Measurements from ENCODE around the gene NDE1. TPM values are rescaled to one million over a fixed set of nuclear protein-coding genes. Genes with fewer than 3 reads are reported as not detected.

Gene NDE1
- total and polyA plus RNA-seq, 4 donors: 2.5 to 17.3 (median 4.4) TPM

DNA sequence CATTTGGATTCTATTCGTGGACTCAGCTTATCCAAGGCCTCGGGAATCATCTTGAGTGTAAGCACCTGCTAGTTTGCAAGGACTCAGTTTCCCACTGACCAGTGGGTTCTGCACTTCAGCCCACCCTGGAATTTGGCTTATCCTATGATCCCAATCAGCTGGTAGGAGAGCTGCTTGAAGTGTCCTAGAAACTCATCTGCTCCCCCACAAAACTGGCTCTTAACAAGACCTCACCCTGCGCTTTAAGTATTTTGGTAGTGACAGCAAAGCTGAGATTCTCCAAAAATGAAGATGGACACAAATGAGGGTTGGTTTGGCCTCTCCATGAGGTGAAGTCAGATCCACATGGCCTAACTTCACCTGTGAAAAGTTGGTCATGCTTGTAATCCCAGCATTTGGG, 57.3 kb downstream of the NDE1 start:
- H3K27ac ChIP-seq (ENCODE audit: low read depth in 1 of 2, low read length in 2 of 2): no peak overlapping the region
- no peaks in the 10 kb centered on the region for H3K4me1 ChIP-seq (ENCODE audit: control insufficient read depth in 4 of 4, insufficient read depth in 4 of 4, low read length in 3 of 4)
- H3K36me3 ChIP-seq (ENCODE audit: control insufficient read depth in 4 of 4, insufficient read depth in 3 of 4, low read depth in 1 of 4, low read length in 3 of 4): no peaks in the 10 kb centered on the region
- H3K27me3 ChIP-seq (ENCODE audit: control insufficient read depth in 4 of 4, insufficient read depth in 4 of 4, low read length in 3 of 4): no peaks in the 10 kb centered on the region
- DNase-seq (ENCODE audit: low spot score): no peak
- over 99% methylated on average over 3 of the region's 3 CpGs for WGBS
- H3K9me3 ChIP-seq (ENCODE audit: control insufficient read depth in 4 of 4, low read length in 3 of 4): no peaks in the 10 kb centered on the region
- no peak for TF ChIP-seq EGR1 (IDR thresholded peaks at IDR 0.05; ENCODE audit: low read depth in 2 of 2)
- H3K4me3 ChIP-seq (ENCODE audit: low read depth in 1 of 3, low read length in 3 of 3): no peak overlapping the region
- no peak overlapping the region for H3K9ac ChIP-seq (ENCODE audit: low read depth in 1 of 2, low read length in 2 of 2)

- no peaks in the 10 kb centered on the region for H3K27me3 ChIP-seq (ENCODE audit: control insufficient read depth in 4 of 4, insufficient read depth in 4 of 4, low read length in 3 of 4)
- H3K36me3 ChIP-seq (ENCODE audit: control insufficient read depth in 4 of 4, insufficient read depth in 3 of 4, low read depth in 1 of 4, low read length in 3 of 4): no peaks in the 10 kb centered on the region
- TF ChIP-seq FOXA2 (IDR thresholded peaks at IDR 0.05) (no peak), ATF3 (IDR thresholded peaks at IDR 0.05) (no peak), RXRA (IDR thresholded peaks at IDR 0.05) (peak in 1 of 2 donors; percentile 38), NR2F2 (IDR thresholded peaks at IDR 0.05) (peak; percentile 86), EGR1 (IDR thresholded peaks at IDR 0.05; ENCODE audit: low read depth in 2 of 2) (no peak)
- 77% methylated on average over 12 of the region's 12 CpGs for WGBS
- no peak overlapping the region for H3K4me3 ChIP-seq (ENCODE audit: low read depth in 1 of 3, low read length in 3 of 3)
- no peak overlapping the region for H3K27ac ChIP-seq (ENCODE audit: low read depth in 1 of 2, low read length in 2 of 2)
- H3K9ac ChIP-seq (ENCODE audit: low read depth in 1 of 2, low read length in 2 of 2): no peak overlapping the region
- H3K9me3 ChIP-seq (ENCODE audit: control insufficient read depth in 4 of 4, low read length in 3 of 4): no peaks in the 10 kb centered on the region
- no peaks in the 10 kb centered on the region for H3K4me1 ChIP-seq (ENCODE audit: control insufficient read depth in 4 of 4, insufficient read depth in 4 of 4, low read length in 3 of 4)
- DNase-seq (ENCODE audit: low spot score): no peak
Measured at GRCh38 chr16:15708096-15708495, 58.1 kb downstream of the NDE1 start.

GRCh38 chr16:15708997-15709396, 59.0 kb downstream of the NDE1 start:
- Histone ChIP-seq H3K4me1 (ENCODE audit: control insufficient read depth in 4 of 4, insufficient read depth in 4 of 4, low read length in 3 of 4) (no peaks in the 10 kb centered on the region), H3K27ac (ENCODE audit: low read depth in 1 of 2, low read length in 2 of 2) (no peak overlapping the region), H3K27me3 (ENCODE audit: control insufficient read depth in 4 of 4, insufficient read depth in 4 of 4, low read length in 3 of 4) (no peaks in the 10 kb centered on the region), H3K9ac (ENCODE audit: low read depth in 1 of 2, low read length in 2 of 2) (no peak overlapping the region), H3K4me3 (ENCODE audit: low read depth in 1 of 3, low read length in 3 of 3) (no peak overlapping the region), H3K9me3 (ENCODE audit: control insufficient read depth in 4 of 4, low read length in 3 of 4) (no peaks in the 10 kb centered on the region), H3K36me3 (ENCODE audit: control insufficient read depth in 4 of 4, insufficient read depth in 3 of 4, low read depth in 1 of 4, low read length in 3 of 4) (no peaks in the 10 kb centered on the region)
- 94% methylated on average over 7 of the region's 7 CpGs for WGBS
- no peak for DNase-seq (ENCODE audit: low spot score)
- TF ChIP-seq FOXA1 (IDR thresholded peaks at IDR 0.05) (no peak), EGR1 (IDR thresholded peaks at IDR 0.05; ENCODE audit: low read depth in 2 of 2) (no peak), RAD21 (IDR thresholded peaks at IDR 0.05) (no peak), ATF3 (IDR thresholded peaks at IDR 0.05) (no peak), FOXA2 (IDR thresholded peaks at IDR 0.05) (no peak), SP1 (IDR thresholded peaks at IDR 0.05) (no peak), MAX (IDR thresholded peaks at IDR 0.05) (no peak), YY1 (IDR thresholded peaks at IDR 0.05) (no peak), REST (IDR thresholded peaks at IDR 0.05) (no peak), HNF4G (IDR thresholded peaks at IDR 0.05) (no peak), TAF1 (conservative IDR thresholded peaks at IDR 0.05) (no peak), GABPA (IDR thresholded peaks at IDR 0.05 in 1 of 2, conservative IDR thresholded peaks at IDR 0.05 in 1 of 2) (no peak), JUND (IDR thresholded peaks at IDR 0.05) (no peak), RXRA (IDR thresholded peaks at IDR 0.05) (no peak), HNF4A (conservative IDR thresholded peaks at IDR 0.05) (no peak), NR2F2 (IDR thresholded peaks at IDR 0.05) (no peak)
- TF ChIP-seq, protein P1, sequence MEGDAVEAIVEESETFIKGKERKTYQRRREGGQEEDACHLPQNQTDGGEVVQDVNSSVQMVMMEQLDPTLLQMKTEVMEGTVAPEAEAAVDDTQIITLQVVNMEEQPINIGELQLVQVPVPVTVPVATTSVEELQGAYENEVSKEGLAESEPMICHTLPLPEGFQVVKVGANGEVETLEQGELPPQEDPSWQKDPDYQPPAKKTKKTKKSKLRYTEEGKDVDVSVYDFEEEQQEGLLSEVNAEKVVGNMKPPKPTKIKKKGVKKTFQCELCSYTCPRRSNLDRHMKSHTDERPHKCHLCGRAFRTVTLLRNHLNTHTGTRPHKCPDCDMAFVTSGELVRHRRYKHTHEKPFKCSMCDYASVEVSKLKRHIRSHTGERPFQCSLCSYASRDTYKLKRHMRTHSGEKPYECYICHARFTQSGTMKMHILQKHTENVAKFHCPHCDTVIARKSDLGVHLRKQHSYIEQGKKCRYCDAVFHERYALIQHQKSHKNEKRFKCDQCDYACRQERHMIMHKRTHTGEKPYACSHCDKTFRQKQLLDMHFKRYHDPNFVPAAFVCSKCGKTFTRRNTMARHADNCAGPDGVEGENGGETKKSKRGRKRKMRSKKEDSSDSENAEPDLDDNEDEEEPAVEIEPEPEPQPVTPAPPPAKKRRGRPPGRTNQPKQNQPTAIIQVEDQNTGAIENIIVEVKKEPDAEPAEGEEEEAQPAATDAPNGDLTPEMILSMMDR (IDR thresholded peaks at IDR 0.05; ENCODE audit: low read depth, low read length, missing input control): no peak
- TF ChIP-seq, protein P2, sequence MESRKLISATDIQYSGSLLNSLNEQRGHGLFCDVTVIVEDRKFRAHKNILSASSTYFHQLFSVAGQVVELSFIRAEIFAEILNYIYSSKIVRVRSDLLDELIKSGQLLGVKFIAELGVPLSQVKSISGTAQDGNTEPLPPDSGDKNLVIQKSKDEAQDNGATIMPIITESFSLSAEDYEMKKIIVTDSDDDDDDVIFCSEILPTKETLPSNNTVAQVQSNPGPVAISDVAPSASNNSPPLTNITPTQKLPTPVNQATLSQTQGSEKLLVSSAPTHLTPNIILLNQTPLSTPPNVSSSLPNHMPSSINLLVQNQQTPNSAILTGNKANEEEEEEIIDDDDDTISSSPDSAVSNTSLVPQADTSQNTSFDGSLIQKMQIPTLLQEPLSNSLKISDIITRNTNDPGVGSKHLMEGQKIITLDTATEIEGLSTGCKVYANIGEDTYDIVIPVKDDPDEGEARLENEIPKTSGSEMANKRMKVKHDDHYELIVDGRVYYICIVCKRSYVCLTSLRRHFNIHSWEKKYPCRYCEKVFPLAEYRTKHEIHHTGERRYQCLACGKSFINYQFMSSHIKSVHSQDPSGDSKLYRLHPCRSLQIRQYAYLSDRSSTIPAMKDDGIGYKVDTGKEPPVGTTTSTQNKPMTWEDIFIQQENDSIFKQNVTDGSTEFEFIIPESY (IDR thresholded peaks at IDR 0.05): no peak

Data from liver (tissue), 9 donors.